ENCODE data around the gene GTSE1. TPM values are rescaled to one million over a fixed set of nuclear protein-coding genes. Genes with fewer than 3 reads are reported as not detected.

GTSE1 gene
- total RNA-seq, 1 donor, result 10.4 TPM

DNA sequence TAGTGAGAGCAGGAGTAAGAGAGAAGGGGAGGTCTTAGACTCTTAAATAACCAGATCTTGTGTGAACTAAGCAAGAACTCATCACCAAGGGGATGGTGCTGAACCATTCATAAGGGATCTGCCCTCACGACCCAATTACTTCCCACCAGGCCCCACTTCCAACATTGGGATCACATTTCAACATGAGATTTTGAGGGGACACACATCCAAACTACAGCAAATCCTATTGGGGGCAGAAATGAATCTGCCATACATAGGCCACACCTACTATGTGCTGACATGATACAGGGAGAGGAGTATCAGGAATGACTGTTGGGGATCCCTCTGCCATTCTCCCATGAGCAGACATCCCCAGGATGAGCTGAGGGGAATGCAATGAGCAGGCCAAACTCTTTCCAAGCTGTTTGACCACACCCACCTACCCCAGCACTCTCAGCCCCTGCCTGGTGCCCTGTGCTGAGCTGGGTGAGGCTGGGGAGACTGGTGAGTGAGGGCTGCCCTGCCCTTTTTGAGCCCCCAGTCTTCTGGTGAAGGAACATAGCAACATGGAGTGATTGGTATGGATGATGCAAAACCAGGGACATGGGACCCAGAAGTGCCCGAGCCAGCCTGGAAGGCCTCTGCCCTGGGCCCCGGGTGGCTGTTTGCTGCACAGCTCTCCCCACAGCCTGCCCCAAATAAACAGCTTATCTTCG, 1.2 kb upstream of the GTSE1 start:
- H3K4me3 ChIP-seq (ENCODE audit: low read depth, low read length), result peak overlapping the region; percentile 80
- DNase-seq (ENCODE audit: low read depth), result no peak
- no peak for TF ChIP-seq CTCF (IDR thresholded peaks at IDR 0.05; ENCODE audit: insufficient read depth, low read depth, low read length)

- H3K4me3 ChIP-seq (ENCODE audit: low read depth, low read length), result peak overlapping the region; percentile 80
- DNase-seq (ENCODE audit: low read depth), result peak; percentile 28
- no peak for TF ChIP-seq CTCF (IDR thresholded peaks at IDR 0.05; ENCODE audit: insufficient read depth, low read depth, low read length)
These were observed 612 bp downstream of the GTSE1 start for GRCh38 chr22:46297151-46297812.

- no peak overlapping the region for H3K4me3 ChIP-seq (ENCODE audit: low read depth, low read length)
- TF ChIP-seq CTCF (IDR thresholded peaks at IDR 0.05; ENCODE audit: insufficient read depth, low read depth, low read length), result no peak
- DNase-seq (ENCODE audit: low read depth), result no peak
These were observed 2.4 kb downstream of the GTSE1 start for GRCh38 chr22:46299101-46299500.

DNA sequence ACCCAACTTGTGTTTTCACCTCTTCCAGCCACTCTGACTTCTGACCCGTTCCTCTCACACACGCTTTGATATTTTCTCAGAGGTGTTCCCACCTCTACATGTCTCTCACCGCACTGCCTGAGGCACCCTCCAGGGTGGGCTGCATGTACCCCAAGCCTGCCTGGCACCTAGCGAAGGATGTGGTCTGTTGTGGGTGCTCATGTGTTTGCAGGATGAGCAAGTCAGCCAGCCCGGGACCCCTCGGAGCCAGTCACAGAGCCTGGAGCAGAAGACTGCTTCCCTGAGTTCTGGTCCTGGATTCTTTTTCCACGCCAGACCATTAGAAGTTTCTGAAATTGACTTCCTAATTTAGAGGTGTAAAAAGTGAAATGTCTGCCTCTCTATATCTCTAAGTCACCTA, 3.8 kb downstream of the GTSE1 start:
- TF ChIP-seq CTCF (IDR thresholded peaks at IDR 0.05; ENCODE audit: insufficient read depth, low read depth, low read length), result no peak
- no peak for DNase-seq (ENCODE audit: low read depth)
- H3K4me3 ChIP-seq (ENCODE audit: low read depth, low read length), result no peak overlapping the region

DNA sequence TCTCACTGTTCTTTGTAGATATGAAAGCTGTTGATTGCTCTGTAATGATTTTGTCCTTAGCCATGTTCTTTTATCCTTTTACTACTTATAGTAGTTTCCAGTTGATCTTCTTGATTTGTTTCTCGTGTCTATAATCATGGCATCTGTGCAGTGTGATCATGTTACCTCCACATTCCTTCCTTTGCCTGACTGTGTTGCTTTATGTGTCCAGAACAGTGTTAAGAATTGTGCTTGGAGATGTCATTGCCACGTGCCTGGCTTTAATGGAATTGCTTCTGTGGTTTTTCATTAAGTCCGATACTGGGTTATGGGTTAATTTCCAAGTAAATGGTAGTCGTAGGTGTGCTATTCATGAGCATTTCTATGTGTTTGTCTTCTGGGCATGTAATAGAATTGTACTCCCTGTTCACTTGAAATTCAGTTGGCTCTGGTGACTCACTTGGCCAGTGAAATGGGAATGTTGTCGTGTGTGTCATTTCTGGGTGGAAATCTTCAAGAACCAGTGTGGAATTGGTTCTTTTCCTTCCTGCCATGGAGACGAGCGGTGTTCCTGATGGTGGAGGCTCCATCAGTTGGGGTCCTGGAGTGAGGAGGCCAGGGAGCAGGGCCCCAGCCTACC, 6.8 kb downstream of the GTSE1 start:
- no peak for DNase-seq (ENCODE audit: low read depth)
- no peak overlapping the region for H3K4me3 ChIP-seq (ENCODE audit: low read depth, low read length)
- no peak for TF ChIP-seq CTCF (IDR thresholded peaks at IDR 0.05; ENCODE audit: insufficient read depth, low read depth, low read length)

DNA sequence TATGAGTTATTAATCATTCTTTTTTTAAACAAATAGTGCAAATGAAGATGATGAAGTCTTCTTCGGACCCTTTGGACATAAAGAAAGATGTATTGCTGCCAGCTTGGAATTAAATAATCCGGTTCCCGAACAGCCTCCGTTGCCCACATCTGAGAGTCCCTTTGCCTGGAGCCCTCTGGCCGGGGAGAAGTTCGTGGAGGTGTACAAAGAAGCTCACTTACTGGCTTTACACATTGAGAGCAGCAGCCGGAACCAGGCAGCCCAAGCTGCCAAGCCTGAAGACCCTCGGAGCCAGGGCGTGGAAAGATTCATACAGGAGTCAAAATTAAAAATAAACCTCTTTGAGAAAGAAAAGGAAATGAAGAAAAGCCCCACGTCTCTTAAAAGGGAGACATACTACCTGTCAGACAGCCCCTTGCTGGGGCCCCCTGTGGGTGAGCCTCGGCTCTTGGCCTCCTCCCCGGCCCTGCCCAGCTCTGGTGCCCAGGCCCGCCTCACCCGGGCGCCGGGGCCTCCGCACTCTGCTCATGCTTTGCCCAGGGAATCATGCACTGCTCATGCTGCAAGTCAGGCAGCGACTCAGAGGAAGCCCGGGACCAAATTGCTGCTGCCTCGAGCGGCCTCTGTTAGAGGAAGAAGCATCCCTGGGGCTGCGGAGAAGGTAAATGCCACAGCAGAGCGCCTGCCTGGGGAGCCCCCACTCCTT, 11.8 kb downstream of the GTSE1 start:
- no peak for DNase-seq (ENCODE audit: low read depth)
- no peak for TF ChIP-seq CTCF (IDR thresholded peaks at IDR 0.05; ENCODE audit: insufficient read depth, low read depth, low read length)
- no peak overlapping the region for H3K4me3 ChIP-seq (ENCODE audit: low read depth, low read length)
